Measurements from ENCODE around the gene CYS1. TPM values are rescaled to one million over a fixed set of nuclear protein-coding genes. Genes with fewer than 3 reads are reported as not detected.

Gene CYS1
- total RNA-seq, 1 experiment from 2014 or later, result 1.2 TPM

DNA sequence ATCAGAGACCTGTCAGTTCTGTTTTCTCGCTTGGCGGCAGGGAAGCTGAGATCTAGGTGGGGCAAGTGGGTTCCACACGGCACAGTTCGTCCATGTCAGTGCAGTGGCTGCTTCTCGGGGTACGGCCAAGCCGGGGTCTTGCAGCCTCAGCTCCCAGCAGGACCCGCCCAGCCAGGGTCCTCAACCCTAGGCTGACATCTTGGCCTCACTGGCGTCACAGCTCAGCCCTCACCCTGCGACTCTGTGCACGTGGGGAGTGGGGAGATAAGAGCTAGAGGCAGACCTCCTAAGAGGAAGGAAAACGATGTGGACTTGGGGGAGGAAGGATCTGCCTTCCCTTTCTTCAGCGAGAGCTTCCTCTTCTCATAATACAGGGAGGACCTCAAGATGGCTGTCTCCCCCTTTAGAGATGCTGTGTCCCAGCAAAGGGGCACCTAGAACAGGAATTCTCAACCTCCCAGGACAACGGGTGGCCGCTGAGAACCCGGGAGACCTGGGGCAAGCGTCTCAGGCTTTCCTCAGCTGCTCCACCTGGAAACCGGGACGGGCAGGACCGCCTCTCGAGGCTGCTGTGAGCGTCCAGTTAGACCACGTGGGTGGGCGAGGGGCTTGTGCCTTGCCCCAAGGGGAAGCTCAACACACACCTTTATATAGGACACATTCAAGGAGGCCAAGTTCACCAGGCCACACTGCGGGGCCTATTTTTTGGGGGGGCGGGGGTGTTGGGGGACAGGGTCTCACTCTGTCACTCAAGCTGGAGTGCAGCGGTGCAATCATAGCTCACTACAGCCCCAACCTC lies 60.4 kb downstream of the CYS1 start:
- no peaks in the 10 kb centered on the region for H3K36me3 Mint-ChIP-seq
- H3K4me1 Mint-ChIP-seq, result no peaks in the 10 kb centered on the region
- H3K4me3 Mint-ChIP-seq, result no peak overlapping the region
- TF ChIP-seq, protein P1, sequence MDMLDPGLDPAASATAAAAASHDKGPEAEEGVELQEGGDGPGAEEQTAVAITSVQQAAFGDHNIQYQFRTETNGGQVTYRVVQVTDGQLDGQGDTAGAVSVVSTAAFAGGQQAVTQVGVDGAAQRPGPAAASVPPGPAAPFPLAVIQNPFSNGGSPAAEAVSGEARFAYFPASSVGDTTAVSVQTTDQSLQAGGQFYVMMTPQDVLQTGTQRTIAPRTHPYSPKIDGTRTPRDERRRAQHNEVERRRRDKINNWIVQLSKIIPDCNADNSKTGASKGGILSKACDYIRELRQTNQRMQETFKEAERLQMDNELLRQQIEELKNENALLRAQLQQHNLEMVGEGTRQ (CRISPR knock-in tag; IDR thresholded peaks at IDR 0.05), result peak; percentile 54
- TF ChIP-seq GTF2I (CRISPR knock-in tag; conservative IDR thresholded peaks at IDR 0.05), result no peak
- TF ChIP-seq FOXP1 (CRISPR knock-in tag; IDR thresholded peaks at IDR 0.05; ENCODE audit: borderline replicate concordance), result 0 out of 2 replicates have a peak, but pooled peaks have one; percentile 28
- CTCF ChIA-PET, result interaction anchor here (0.6 to 1.7 kb wide), 8 partner anchors 9 to 242 kb away, joined by 3 to 13 read pairs (median 4); no protein-coding TSS in a partner anchor
- H3K27ac Mint-ChIP-seq, result no peak overlapping the region
- POLR2A ChIA-PET, result interaction anchor here (0.6 kb wide), 1 partner anchor 35 kb away, joined by 3 read pairs; no protein-coding TSS in a partner anchor
- H3K9me3 Mint-ChIP-seq, result no peaks in the 10 kb centered on the region
- H3K27me3 Mint-ChIP-seq (ENCODE audit: low read depth), result no peaks in the 10 kb centered on the region; the same call in 1 of the 2 replicates
- peak; percentile 72 for ATAC-seq
- DNase-seq (ENCODE audit: low spot score), result peak; percentile 45

DNA sequence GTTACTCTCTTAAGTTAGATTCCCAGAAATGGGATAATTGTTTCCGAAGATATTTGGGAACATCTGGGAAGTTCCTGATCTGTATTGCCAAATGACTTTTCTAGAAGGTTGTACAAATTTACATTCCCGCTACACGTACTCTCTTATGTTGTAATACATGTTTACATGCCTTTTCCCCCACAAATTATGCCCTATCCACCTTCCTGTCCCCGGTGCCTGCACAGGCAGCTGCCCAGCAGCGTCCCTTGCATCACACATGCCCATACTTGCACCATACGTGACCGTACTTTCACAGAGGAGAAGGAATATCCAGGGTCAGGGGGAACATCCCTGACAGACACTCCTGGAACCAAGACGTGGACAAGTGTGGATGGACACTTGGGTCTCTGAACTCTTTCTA lies 61.0 kb downstream of the CYS1 start:
- no peaks in the 10 kb centered on the region for H3K9me3 Mint-ChIP-seq

DNA sequence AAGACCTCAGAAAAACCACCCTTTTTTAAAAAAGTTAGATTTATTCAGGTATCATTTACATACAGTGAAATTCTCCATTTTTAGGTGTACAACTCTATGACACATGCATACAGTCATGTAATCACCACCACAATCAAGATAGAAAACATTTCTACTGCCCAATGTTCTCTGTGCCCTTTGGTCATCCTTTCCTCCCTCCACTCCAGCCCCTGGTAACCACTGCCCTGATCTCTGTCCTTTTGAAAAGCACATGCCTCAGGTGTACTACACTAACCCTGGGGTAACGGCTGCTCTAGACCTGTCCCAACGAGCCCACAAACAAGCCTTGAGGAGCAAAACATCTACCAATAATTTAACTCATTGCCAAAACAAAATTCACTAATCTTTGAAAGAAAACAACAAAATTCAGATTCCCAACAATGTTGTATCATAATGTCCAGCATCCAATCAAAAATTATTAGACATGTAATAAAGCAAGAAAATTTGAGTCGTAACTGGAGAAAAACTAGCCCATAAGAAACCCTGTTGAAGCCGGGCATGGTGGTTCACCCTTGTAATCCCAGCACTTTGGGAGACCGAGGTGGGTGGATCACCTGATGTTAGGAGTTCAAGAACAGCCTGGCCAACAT lies 62.8 kb downstream of the CYS1 start:
- POLR2A ChIA-PET, result interaction anchor here (0.7 kb wide), 1 partner anchor 13 kb away, joined by 3 read pairs; no protein-coding TSS in a partner anchor
- H3K4me3 Mint-ChIP-seq, result no peak overlapping the region
- no peaks in the 10 kb centered on the region for H3K9me3 Mint-ChIP-seq
- DNase-seq (ENCODE audit: low spot score), result no peak
- ATAC-seq, result no peak
- no peaks in the 10 kb centered on the region; the same call in 1 of the 2 replicates for H3K27me3 Mint-ChIP-seq (ENCODE audit: low read depth)
- no peaks in the 10 kb centered on the region for H3K36me3 Mint-ChIP-seq
- no peaks in the 10 kb centered on the region for H3K4me1 Mint-ChIP-seq
- H3K27ac Mint-ChIP-seq, result no peak overlapping the region; the same call in 1 of the 2 replicates
- CTCF ChIA-PET, result interaction anchor here (0.6 to 2.9 kb wide), 4 partner anchors 11 to 35 kb away, joined by 4 to 14 read pairs (median 4); no protein-coding TSS in a partner anchor
- no peak for TF ChIP-seq ZNF121 (CRISPR knock-in tag; IDR thresholded peaks at IDR 0.05)
- no peak for TF ChIP-seq ZNF396 (CRISPR knock-in tag; IDR thresholded peaks at IDR 0.05; ENCODE audit: borderline replicate concordance)

More for the DNA sequence above, 61.0 kb downstream of the CYS1 start:
- ChIA-PET POLR2A (no interaction called here), CTCF (interaction anchor here (1.2 to 1.7 kb wide), 3 partner anchors 35 to 219 kb away, joined by 5 to 13 read pairs (median 8); no protein-coding TSS in a partner anchor)
- TF ChIP-seq TCF7 (CRISPR knock-in tag; IDR thresholded peaks at IDR 0.05; ENCODE audit: low read depth) (no peak), GABPB1 (CRISPR knock-in tag; IDR thresholded peaks at IDR 0.05) (peak; percentile 99)
- ATAC-seq (no peak), DNase-seq (ENCODE audit: low spot score) (no peak)
- Mint-ChIP-seq H3K36me3 (no peaks in the 10 kb centered on the region), H3K27me3 (ENCODE audit: low read depth) (no peaks in the 10 kb centered on the region; the same call in 1 of the 2 replicates), H3K4me1 (no peaks in the 10 kb centered on the region), H3K4me3 (no peak overlapping the region), H3K27ac (no peak overlapping the region; the same call in 1 of the 2 replicates)

DNA sequence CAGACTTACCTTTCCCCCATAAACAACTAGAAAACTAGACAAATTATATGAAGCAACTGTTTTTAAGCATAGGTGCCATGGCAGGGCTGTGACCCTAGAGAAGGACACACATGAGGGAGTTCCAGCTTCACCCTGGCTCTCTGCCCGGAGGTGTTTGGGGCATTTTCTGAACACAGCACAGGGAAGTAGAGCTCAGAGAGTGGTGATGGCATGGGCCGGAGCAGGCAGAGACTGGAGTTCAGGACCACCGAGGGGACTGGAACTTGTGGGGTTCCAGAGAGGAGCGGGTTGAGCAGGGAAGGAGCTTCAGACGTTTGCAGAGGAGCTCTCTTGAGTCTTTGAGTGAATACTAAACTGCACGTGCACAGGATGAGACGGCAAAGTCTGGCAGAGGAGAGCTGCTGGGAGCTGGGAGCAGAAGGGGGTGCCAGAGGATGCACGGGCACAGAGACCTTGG lies 63.4 kb downstream of the CYS1 start:
- 0 out of 2 replicates have a peak overlapping the region, but pooled peaks have one; percentile 30 for H3K27ac Mint-ChIP-seq
- H3K36me3 Mint-ChIP-seq, result no peaks in the 10 kb centered on the region
- no peaks in the 10 kb centered on the region for H3K9me3 Mint-ChIP-seq
- H3K27me3 Mint-ChIP-seq (ENCODE audit: low read depth), result no peaks in the 10 kb centered on the region; the same call in 1 of the 2 replicates
- no peak for ATAC-seq
- ChIA-PET POLR2A (interaction anchor here (0.7 kb wide), 1 partner anchor 14 kb away, joined by 3 read pairs; no protein-coding TSS in a partner anchor), CTCF (interaction anchor here (1.1 to 2.9 kb wide), 4 partner anchors 11 to 392 kb away, joined by 3 to 14 read pairs (median 4); no protein-coding TSS in a partner anchor)
- DNase-seq (ENCODE audit: low spot score), result no peak
- H3K4me1 Mint-ChIP-seq, result no peaks in the 10 kb centered on the region
- TF ChIP-seq NR1H2 (CRISPR knock-in tag; IDR thresholded peaks at IDR 0.05), result no peak
- no peak for TF ChIP-seq PRRX2 (CRISPR knock-in tag; IDR thresholded peaks at IDR 0.05)
- no peak overlapping the region for H3K4me3 Mint-ChIP-seq

DNA sequence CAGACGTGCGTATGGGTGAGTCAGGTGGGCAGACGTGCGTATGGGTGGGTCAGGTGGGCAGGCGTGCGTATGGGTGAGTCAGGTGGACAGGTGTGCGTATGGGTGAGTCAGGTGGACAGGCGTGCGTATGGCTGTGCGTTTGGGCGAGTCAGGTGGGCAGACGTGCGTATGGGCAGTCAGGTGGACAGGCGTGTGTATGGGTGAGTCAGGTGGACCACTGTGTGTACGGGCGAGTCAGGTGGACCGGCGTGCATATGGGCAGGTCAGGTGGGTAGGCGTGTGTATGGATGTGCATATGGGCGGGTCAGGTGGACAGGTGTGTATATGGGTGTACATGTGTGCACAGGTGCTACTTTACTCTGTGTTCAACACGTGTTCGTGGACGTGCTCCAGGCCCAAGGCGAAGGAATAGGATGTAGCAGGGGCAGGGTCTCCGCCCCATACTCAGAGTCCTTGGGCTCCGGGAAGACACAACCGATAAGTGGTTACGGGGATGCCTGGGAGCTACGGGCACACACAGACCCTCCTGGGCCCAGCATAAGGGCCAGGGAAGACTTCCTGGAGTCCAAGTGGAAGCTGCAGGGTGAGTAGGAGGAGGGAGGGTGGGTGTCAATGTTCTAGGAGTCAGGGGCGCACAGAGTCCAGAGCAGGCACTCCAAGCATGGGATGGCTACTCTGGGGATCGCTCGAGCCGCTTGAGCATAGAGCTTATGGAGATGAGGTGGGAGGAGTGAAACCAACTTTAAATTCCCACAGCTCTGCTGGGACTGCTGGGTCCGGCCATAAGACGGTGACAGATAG lies 64.0 kb downstream of the CYS1 start:
- H3K9me3 Mint-ChIP-seq, result no peaks in the 10 kb centered on the region
- H3K4me3 Mint-ChIP-seq, result no peak overlapping the region
- no peaks in the 10 kb centered on the region for H3K27me3 Mint-ChIP-seq (ENCODE audit: low read depth)
- H3K27ac Mint-ChIP-seq, result no peak overlapping the region
- ChIA-PET POLR2A (interaction anchor here (0.5 kb wide), 1 partner anchor 289 kb away, joined by 3 read pairs; no protein-coding TSS in a partner anchor), CTCF (interaction anchor here (1.1 to 2.9 kb wide), 4 partner anchors 12 to 392 kb away, joined by 3 to 14 read pairs (median 4); no protein-coding TSS in a partner anchor)
- ATAC-seq, result no peak; the same call in 1 of the 2 replicates
- no peaks in the 10 kb centered on the region for H3K36me3 Mint-ChIP-seq
- DNase-seq (ENCODE audit: low spot score), result no peak
- H3K4me1 Mint-ChIP-seq, result no peaks in the 10 kb centered on the region
- TF ChIP-seq CREB1 (CRISPR knock-in tag; IDR thresholded peaks at IDR 0.05), result no peak
- TF ChIP-seq FOXP1 (CRISPR knock-in tag; IDR thresholded peaks at IDR 0.05; ENCODE audit: borderline replicate concordance), result no peak
- TF ChIP-seq, protein P2, sequence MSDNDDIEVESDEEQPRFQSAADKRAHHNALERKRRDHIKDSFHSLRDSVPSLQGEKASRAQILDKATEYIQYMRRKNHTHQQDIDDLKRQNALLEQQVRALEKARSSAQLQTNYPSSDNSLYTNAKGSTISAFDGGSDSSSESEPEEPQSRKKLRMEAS (CRISPR knock-in tag; IDR thresholded peaks at IDR 0.05), result no peak
- no peak for TF ChIP-seq RORB (CRISPR knock-in tag; IDR thresholded peaks at IDR 0.05)
- TF ChIP-seq, protein P1 (CRISPR knock-in tag; IDR thresholded peaks at IDR 0.05), result no peak
- TF ChIP-seq ZNF423 (CRISPR knock-in tag; IDR thresholded peaks at IDR 0.05), result no peak
- TF ChIP-seq, protein P3, sequence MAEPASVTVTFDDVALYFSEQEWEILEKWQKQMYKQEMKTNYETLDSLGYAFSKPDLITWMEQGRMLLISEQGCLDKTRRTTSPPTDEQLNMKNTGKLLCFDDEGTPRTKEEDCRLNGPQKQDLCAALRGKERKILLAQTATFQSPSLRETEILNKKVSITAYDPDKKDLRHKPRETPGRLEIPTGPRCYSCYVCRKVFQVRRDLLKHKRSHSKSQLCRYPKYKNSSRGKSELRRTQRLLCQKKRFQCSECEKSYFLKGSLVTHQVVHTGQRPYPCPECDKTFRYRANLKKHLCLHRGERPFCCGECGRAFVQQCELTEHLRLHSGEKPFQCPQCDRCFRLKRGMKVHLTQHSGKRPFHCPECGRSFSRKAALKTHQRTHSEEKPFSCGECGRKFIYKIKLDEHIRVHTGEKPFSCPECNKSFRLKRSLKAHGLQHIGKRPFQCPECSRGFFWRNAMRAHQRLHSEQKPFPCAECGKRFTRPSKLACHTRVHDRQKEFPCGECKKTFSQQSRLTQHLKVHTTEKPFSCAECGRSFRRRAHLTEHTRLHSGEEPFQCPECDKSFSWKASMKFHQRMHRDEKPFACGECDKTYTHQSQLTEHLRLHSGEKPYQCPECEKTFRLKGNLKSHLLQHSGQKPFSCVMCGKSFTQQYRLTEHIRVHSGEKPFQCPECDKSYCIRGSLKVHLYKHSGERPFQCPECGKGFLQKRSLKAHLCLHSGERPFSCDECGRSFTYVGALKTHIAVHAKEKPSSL (CRISPR knock-in tag; conservative IDR thresholded peaks at IDR 0.05), result no peak
- TF ChIP-seq, protein P4, sequence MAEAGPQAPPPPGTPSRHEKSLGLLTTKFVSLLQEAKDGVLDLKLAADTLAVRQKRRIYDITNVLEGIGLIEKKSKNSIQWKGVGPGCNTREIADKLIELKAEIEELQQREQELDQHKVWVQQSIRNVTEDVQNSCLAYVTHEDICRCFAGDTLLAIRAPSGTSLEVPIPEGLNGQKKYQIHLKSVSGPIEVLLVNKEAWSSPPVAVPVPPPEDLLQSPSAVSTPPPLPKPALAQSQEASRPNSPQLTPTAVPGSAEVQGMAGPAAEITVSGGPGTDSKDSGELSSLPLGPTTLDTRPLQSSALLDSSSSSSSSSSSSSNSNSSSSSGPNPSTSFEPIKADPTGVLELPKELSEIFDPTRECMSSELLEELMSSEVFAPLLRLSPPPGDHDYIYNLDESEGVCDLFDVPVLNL (CRISPR knock-in tag; IDR thresholded peaks at IDR 0.05; ENCODE audit: borderline replicate concordance, low read depth), result no peak
